RWPE2 (cell line): ENCODE measurements around the gene TEX54.

Experiments
- ATAC-seq: fragments of 200-7000 bp; cut with Tn5 transposase; 3 replicates; pipeline ENCODE4 v1.9.1; 2021; ENCODE audit warnings: low read depth
- DNase-seq: peaks from one replicate; pipeline ENCODE4 v3.0.0-alpha.2; 2020; ENCODE audit warnings: low spot score
- H3K27ac ChIP-seq: fragments of 450-650 bp; 2 replicates; pipeline ENCODE4 v1.5.1; 2017; ENCODE audit warnings: mild to moderate bottlenecking; ENCODE audit not compliant: poor library complexity, severe bottlenecking
- H3K27me3 ChIP-seq: fragments of 250-450 bp; sonication (Bioruptor Pico); 2 replicates; pipeline ENCODE4 v1.5.1; 2021; ENCODE audit warnings: mild to moderate bottlenecking, moderate library complexity; ENCODE audit not compliant: insufficient read depth, poor library complexity, severe bottlenecking
- H3K36me3 ChIP-seq: fragments of 250-450 bp; sonication (Bioruptor Pico); 2 replicates; pipeline ENCODE4 v1.5.1; 2020; ENCODE audit warnings: low read depth, mild to moderate bottlenecking, moderate library complexity
- H3K4me1 ChIP-seq: fragments of 250-450 bp; sonication (Bioruptor Pico); 2 replicates; pipeline ENCODE4 v1.5.1; 2021; ENCODE audit warnings: mild to moderate bottlenecking, moderate library complexity; ENCODE audit not compliant: insufficient read depth, poor library complexity, severe bottlenecking
- H3K4me3 ChIP-seq: fragments of 250-450 bp; sonication (Bioruptor Pico); 2 replicates; pipeline ENCODE4 v1.5.1; 2021; ENCODE audit warnings: mild to moderate bottlenecking, moderate library complexity; ENCODE audit not compliant: severe bottlenecking
- H3K9me3 ChIP-seq: fragments of 250-450 bp; sonication (Bioruptor Pico); 2 replicates; pipeline ENCODE4 v1.5.1; 2021; ENCODE audit warnings: mild to moderate bottlenecking, moderate library complexity; ENCODE audit not compliant: severe bottlenecking
- TF ChIP-seq, protein P1 (sequence below): fragments of 450-650 bp; IDR thresholded peaks from one replicate; pipeline ENCODE4 v1.5.1; 2017; ENCODE audit warnings: mild to moderate bottlenecking, moderate library complexity; ENCODE audit not compliant: poor library complexity, severe bottlenecking

The TEX54 gene

DNA sequence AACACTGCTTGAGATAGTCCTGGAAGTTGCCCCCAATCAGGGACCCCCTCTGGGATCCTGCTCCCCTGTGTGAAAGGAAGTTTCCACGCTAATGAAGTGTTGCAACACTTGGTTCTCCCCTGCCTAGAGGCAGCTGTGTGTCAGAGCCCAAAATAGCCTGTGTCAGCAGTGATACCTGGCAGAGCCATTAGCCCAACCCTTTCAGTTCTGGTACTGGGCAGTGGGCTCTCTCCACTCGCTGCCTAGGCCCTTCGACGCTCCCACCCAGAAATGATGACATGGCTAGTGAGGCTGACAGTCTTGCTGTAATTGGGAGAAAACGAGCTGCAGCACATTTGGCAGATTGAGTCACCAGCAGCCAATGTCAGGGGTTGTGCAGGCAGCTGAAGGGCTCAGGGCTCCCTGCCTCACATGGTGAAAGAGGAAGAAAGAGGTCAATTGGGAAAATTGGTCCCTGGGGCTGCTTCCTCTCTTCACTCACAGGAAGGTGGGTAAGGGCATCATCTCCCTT is 26.0 kb downstream of the TEX54 start:
- no peak for DNase-seq
- peak; percentile 23; the same call in 1 of the 3 replicates for ATAC-seq
- no peak overlapping the region for H3K4me3 ChIP-seq
- no peaks in the 10 kb centered on the region for H3K27me3 ChIP-seq
- no peaks in the 10 kb centered on the region for H3K9me3 ChIP-seq
- TF ChIP-seq, protein P1, sequence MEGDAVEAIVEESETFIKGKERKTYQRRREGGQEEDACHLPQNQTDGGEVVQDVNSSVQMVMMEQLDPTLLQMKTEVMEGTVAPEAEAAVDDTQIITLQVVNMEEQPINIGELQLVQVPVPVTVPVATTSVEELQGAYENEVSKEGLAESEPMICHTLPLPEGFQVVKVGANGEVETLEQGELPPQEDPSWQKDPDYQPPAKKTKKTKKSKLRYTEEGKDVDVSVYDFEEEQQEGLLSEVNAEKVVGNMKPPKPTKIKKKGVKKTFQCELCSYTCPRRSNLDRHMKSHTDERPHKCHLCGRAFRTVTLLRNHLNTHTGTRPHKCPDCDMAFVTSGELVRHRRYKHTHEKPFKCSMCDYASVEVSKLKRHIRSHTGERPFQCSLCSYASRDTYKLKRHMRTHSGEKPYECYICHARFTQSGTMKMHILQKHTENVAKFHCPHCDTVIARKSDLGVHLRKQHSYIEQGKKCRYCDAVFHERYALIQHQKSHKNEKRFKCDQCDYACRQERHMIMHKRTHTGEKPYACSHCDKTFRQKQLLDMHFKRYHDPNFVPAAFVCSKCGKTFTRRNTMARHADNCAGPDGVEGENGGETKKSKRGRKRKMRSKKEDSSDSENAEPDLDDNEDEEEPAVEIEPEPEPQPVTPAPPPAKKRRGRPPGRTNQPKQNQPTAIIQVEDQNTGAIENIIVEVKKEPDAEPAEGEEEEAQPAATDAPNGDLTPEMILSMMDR = no peak
- H3K36me3 ChIP-seq = peaks cover 24% of the 10 kb centered on the region
- peak overlapping the region; percentile 46 for H3K27ac ChIP-seq
- H3K4me1 ChIP-seq = peaks cover 4% of the 10 kb centered on the region

DNA sequence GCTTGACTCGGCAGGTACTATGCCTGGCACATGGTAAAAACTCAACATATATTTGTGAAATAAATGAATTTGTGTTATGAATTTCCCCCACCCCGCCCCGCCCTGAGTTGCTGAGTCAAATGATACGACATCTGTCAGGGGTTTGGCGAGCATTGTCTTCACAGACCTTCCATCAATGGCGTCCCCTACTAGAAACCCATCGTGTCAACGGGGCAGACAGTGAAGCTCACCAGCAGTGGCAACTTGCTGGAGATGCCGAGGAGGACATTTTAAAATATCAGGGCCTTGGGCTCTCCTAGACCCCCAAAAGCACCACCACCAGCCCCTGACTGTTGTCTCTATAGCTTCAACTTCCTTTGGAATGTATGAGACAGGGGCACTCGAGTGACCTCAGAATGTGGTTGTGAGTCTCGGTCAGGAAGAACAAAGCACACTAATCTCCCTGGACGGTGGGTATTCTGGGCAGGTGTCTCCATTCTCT is 26.6 kb downstream of the TEX54 start:
- H3K27ac ChIP-seq = peak overlapping the region; percentile 46
- H3K4me1 ChIP-seq = peaks cover 4% of the 10 kb centered on the region
- H3K9me3 ChIP-seq = no peaks in the 10 kb centered on the region
- H3K27me3 ChIP-seq = no peaks in the 10 kb centered on the region
- no peak for ATAC-seq
- peak overlapping the region; percentile 79 for H3K4me3 ChIP-seq
- TF ChIP-seq, protein P1 = no peak
- no peak for DNase-seq
- peaks cover 31% of the 10 kb centered on the region for H3K36me3 ChIP-seq

GRCh38 chr11:62805076-62805892 is 27.4 kb downstream of the TEX54 start, which contains the start of gene NXF1:
Gene NXF1, minus strand, starts transcription at chr11:62805440. Its CDS starts 84 bp downstream, at chr11:62805356.
- H3K36me3 ChIP-seq = peaks cover 36% of the 10 kb centered on the region
- ATAC-seq (peak; percentile 78), DNase-seq (peak; percentile 89)
- peaks cover 4% of the 10 kb centered on the region for H3K4me1 ChIP-seq
- no peaks in the 10 kb centered on the region for H3K9me3 ChIP-seq
- H3K4me3 ChIP-seq = peak within 1 kb of the TSS; percentile 79
- no peaks in the 10 kb centered on the region for H3K27me3 ChIP-seq
- H3K27ac ChIP-seq = peak within 1 kb of the TSS; percentile 46
- TF ChIP-seq, protein P1 = no peak

GRCh38 chr11:62804310-62805075 is 28.1 kb downstream of the TEX54 start:
- ATAC-seq = peak; percentile 20
- H3K4me1 ChIP-seq = peaks cover 4% of the 10 kb centered on the region
- TF ChIP-seq, protein P1 = no peak

More at GRCh38 chr11:62804310-62805075, 28.1 kb downstream of the TEX54 start:
- Histone ChIP-seq H3K4me3 (peak overlapping the region; percentile 79), H3K9me3 (no peaks in the 10 kb centered on the region), H3K27me3 (no peaks in the 10 kb centered on the region), H3K36me3 (peaks cover 44% of the 10 kb centered on the region), H3K27ac (peak overlapping the region; percentile 46)
- DNase-seq = no peak
